Sigmoid colon (tissue), 7 donors: ENCODE measurements around the gene ZFYVE26. TPM values are rescaled to one million over a fixed set of nuclear protein-coding genes. Genes with fewer than 3 reads are reported as not detected.

Source experiments
- DNase-seq: peaks from one replicate; pipeline ENCODE4 v3.0.0-alpha.2; 2019
- H3K27ac ChIP-seq, 4 donors: fragments of 200-600 bp; sonication (generic); one replicate each; pipeline ENCODE4 v1.5.1; 2016 to 2019; ENCODE audit warnings: mild to moderate bottlenecking in 1 of 4
- H3K27me3 ChIP-seq, 3 donors: fragments of 200-600 bp; sonication (generic); one replicate each; pipeline ENCODE4 v1.5.1; 2019; ENCODE audit warnings: mild to moderate bottlenecking in 1 of 3
- H3K36me3 ChIP-seq, 4 donors: fragments of 200-600 bp; sonication (generic); one replicate each; pipeline ENCODE4 v1.5.1; 2016 to 2019
- H3K4me1 ChIP-seq, 4 donors: fragments of 200-600 bp; sonication (generic); one replicate each; pipeline ENCODE4 v1.5.1; 2017 to 2019
- H3K4me3 ChIP-seq, 4 donors: fragments of 200-600 bp; sonication (generic); one replicate each; pipeline ENCODE4 v1.5.1; 2017 to 2019; ENCODE audit warnings: mild to moderate bottlenecking in 2 of 4, moderate library complexity in 1 of 4
- H3K9me3 ChIP-seq, 4 donors: fragments of 200-600 bp in 3 of 4; sonication (generic) in 3 of 4; one replicate each; pipeline versions ENCODE4 v1.5.1 to v1.6.1; 2013 to 2019
- EP300 ChIP-seq, 4 donors: sonication (generic); formaldehyde crosslinking; IDR thresholded peaks; one replicate each; pipeline ENCODE4 v1.6.1; 2017; ENCODE audit warnings: antibody characterized with exemption in 4 of 4
- POLR2A ChIP-seq, 2 donors: fragments of 450-650 bp; IDR thresholded peaks; one replicate each; pipeline ENCODE4 v1.6.1; 2016; ENCODE audit warnings: antibody characterized with exemption in 2 of 2, mild to moderate bottlenecking in 2 of 2, moderate library complexity in 2 of 2
- POLR2AphosphoS5 ChIP-seq, 4 donors: sonication (generic); formaldehyde crosslinking; IDR thresholded peaks; one replicate each; pipeline ENCODE4 v1.6.1; 2017; ENCODE audit warnings: antibody characterized with exemption in 4 of 4
- WGBS, 2 donors: extraction: QIAGEN DNeasy Blood & Tissue Kit; methylation state at CpG; one replicate each; pipeline ENCODE4 v1.1.7; 2013; 5-methylcytosine and 5-hydroxymethylcytosine counted together
- intact Hi-C: fragments of 100-400 bp; cut with DNase I; formaldehyde crosslinking; loops from one replicate; pipeline ENCODE4 v1.15.1; 2023
- polyA plus RNA-seq, 3 donors: library from polyadenylated mRNA; stranded (reverse); fragments of 200-250 nt; gene quantifications; one replicate each; pipeline ENCODE4 v1.2.3, GENCODE V29; 2013
- total RNA-seq, 4 donors: library from RNA; depleted of rRNA; stranded (reverse); fragments of >200 nt; gene quantifications; one replicate each; pipeline ENCODE4 v1.1.0, GENCODE V29; 2016
- TF ChIP-seq, protein P1 (sequence below), 4 experiments: fragments of 450-650 bp in 3 of 4; fragments of 200-600 bp in 1 of 4; IDR thresholded peaks; one replicate each; pipeline ENCODE4 v1.5.1; 2016 to 2019; ENCODE audit warnings: antibody characterized with exemption in 4 of 4, mild to moderate bottlenecking in 3 of 4, moderate library complexity in 2 of 4
- donor health status: healthy with polysubstance abuse.
- donor health status: Bipolar disorder and iron deficiency.
- donor health status: healthy.

ZFYVE26 gene
- total and polyA plus RNA-seq, 7 donors: 1.8 to 48.7 (median 16.6) TPM

DNA sequence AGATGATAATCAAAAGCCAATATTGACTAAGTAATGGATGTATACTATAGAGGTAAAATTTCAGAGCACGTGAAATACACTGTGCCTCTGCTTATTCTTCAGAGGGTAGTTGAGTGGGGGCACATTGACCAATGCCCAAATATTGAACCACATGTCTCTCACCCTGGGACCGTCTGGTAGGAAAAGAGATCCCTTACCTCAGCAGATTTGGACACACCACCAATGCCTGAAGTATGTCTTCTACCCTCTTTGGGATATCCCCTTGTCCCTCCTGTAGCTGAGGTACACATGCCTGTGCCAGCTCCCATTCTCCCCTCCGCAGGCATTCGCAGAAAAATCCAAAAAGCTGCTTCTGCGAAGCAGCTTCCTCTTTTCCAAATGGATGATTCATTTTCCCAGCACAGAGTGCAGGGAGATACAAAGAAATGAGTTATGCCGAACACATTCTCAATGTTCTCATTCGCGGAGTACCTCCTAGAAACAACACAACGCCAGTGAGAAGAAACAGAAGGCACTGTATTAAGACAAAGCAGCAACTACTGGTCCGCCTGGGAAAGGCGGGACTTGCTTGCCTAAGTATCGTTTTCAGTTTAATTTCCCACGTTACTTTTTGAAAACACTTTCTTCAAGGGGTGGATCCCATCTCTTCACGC, 691 bp downstream of the ZFYVE26 start:
- Histone ChIP-seq H3K27me3 (no peaks in the 10 kb centered on the region), H3K27ac (peak overlapping the region; percentile 80 to 84 (median 82)), H3K9me3 (no peaks in the 10 kb centered on the region), H3K4me3 (peak overlapping the region; percentile 71 to 87 (median 74)), H3K36me3 (peaks cover 0 to 30% (median 3%) of the 10 kb centered on the region in 4 donors), H3K4me1 (peaks cover 0 to 30% (median 26%) of the 10 kb centered on the region in 4 donors)
- TF ChIP-seq, protein P1, sequence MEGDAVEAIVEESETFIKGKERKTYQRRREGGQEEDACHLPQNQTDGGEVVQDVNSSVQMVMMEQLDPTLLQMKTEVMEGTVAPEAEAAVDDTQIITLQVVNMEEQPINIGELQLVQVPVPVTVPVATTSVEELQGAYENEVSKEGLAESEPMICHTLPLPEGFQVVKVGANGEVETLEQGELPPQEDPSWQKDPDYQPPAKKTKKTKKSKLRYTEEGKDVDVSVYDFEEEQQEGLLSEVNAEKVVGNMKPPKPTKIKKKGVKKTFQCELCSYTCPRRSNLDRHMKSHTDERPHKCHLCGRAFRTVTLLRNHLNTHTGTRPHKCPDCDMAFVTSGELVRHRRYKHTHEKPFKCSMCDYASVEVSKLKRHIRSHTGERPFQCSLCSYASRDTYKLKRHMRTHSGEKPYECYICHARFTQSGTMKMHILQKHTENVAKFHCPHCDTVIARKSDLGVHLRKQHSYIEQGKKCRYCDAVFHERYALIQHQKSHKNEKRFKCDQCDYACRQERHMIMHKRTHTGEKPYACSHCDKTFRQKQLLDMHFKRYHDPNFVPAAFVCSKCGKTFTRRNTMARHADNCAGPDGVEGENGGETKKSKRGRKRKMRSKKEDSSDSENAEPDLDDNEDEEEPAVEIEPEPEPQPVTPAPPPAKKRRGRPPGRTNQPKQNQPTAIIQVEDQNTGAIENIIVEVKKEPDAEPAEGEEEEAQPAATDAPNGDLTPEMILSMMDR (IDR thresholded peaks at IDR 0.05): no peak
- no peak for TF ChIP-seq POLR2AphosphoS5 (IDR thresholded peaks at IDR 0.05)
- TF ChIP-seq POLR2A (IDR thresholded peaks at IDR 0.05): no peak
- 6 to 9% methylated on average over 14 of the region's 14 CpGs for WGBS, 2 donors
- intact Hi-C loops: no loop called here
- DNase-seq: no peak

DNA sequence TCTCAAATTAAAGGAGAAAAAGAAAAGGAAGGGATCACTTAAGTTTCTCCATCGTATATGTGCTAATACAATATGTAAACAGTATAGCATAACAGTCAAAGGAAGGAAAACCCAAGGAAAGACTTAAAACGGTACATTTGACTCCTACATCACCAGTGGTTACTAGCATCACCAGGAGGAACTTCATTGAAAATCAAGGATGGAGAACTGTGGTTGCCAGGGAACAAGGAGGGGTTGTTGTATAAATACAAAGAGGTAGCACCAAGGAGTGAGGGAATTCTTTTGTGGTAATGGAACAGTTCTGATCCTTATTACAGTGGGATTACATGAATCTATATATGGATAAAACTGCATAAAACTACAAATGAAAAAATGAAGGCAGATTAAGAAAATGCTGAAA, 1.6 kb downstream of the ZFYVE26 start:
- peaks cover 0 to 22% (median 20%) of the 10 kb centered on the region in 4 donors for H3K4me1 ChIP-seq
- no peaks in the 10 kb centered on the region for H3K27me3 ChIP-seq
- WGBS, 2 donors: 60 to 69% methylated on average over 2 of the region's 2 CpGs
- H3K36me3 ChIP-seq: peaks cover 0 to 38% (median 6%) of the 10 kb centered on the region in 4 donors
- no peak for DNase-seq
- TF ChIP-seq POLR2AphosphoS5 (IDR thresholded peaks at IDR 0.05): no peak
- TF ChIP-seq, protein P1 (IDR thresholded peaks at IDR 0.05): no peak
- TF ChIP-seq EP300 (IDR thresholded peaks at IDR 0.05): no peak
- TF ChIP-seq POLR2A (IDR thresholded peaks at IDR 0.05): no peak
- no peak overlapping the region for H3K4me3 ChIP-seq
- no peaks in the 10 kb centered on the region for H3K9me3 ChIP-seq
- H3K27ac ChIP-seq: no peak overlapping the region
- intact Hi-C loops: no loop called here

DNA sequence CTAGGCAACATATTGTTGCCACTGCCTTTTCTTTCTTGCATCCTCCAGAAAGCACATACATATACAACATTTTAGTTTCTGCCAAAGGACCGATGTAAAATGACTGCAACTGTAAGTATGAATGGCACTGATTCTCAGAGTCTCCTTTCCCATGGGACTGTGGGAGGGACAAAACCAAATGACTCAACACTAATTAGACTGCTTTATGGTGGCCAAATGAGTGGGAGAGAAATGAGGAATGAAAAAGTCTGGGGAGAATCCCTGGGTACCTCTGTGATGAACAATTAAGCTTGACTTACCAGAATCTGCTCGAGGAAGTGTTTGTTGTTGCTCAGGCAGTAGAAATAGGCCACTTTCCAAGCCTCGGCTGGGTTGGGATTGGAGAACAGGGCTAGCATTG, 10.1 kb downstream of the ZFYVE26 start:
- no peak overlapping the region for H3K4me3 ChIP-seq
- no peaks in the 10 kb centered on the region for H3K9me3 ChIP-seq
- 80 to 84% methylated on average over 3 of the region's 3 CpGs for WGBS, 2 donors
- no peak overlapping the region for H3K27ac ChIP-seq
- DNase-seq: no peak
- intact Hi-C loops: no loop called here
- peaks cover 43 to 99% (median 67%) of the 10 kb centered on the region in 4 donors for H3K36me3 ChIP-seq
- no peaks in the 10 kb centered on the region for H3K4me1 ChIP-seq
- TF ChIP-seq EP300 (IDR thresholded peaks at IDR 0.05): no peak
- TF ChIP-seq, protein P1 (IDR thresholded peaks at IDR 0.05): no peak
- no peak for TF ChIP-seq POLR2A (IDR thresholded peaks at IDR 0.05)
- no peak for TF ChIP-seq POLR2AphosphoS5 (IDR thresholded peaks at IDR 0.05)
- H3K27me3 ChIP-seq: no peaks in the 10 kb centered on the region

DNA sequence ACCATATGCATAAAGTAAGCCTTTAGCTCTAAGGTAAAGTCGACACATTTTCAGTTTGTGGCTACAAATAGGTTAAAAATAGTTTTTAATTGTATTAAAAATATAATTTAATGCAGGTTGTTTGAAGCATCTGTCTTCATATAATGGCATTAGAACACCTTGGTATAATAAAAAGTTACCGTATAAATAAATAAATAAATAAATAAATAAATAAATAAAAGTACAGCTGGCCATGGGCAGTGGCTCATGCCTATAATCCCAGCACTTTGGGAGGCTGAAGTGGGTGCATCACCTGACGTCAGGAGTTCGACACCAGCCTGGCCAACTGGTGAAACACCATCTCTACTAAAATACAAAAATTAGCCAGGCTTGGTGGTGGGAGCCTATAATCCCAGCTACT, 15.6 kb downstream of the ZFYVE26 start:
- H3K4me3 ChIP-seq: no peak overlapping the region
- H3K27me3 ChIP-seq: no peaks in the 10 kb centered on the region
- H3K36me3 ChIP-seq: peaks cover 38 to 100% (median 61%) of the 10 kb centered on the region in 4 donors
- no peak overlapping the region for H3K27ac ChIP-seq
- intact Hi-C loops: no loop called here
- no peak for DNase-seq
- H3K4me1 ChIP-seq: no peaks in the 10 kb centered on the region
- H3K9me3 ChIP-seq: no peaks in the 10 kb centered on the region
- WGBS, 2 donors: 96 to 97% methylated on average over 4 of the region's 4 CpGs
- TF ChIP-seq, protein P1 (IDR thresholded peaks at IDR 0.05): no peak
- TF ChIP-seq POLR2A (IDR thresholded peaks at IDR 0.05) (no peak), EP300 (IDR thresholded peaks at IDR 0.05) (no peak), POLR2AphosphoS5 (IDR thresholded peaks at IDR 0.05) (no peak)

DNA sequence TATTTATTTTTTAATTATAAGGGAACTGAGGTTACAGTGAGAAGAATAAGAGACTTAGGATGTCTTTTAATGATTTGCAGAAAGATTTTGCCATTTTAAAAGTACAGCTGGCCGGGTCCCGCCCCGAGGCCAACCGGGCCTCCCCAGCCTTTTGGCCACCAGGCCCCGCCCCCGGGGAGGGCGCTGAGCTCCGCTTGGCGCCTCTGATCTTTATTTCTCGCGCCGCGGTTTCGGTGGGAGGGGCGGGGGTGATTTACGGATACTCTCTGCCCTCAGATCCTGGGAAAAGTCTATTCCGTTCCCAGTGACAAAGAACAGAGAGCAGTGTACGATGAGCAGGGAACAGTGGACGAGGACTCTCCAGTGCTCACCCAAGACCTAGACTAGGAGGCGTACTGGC, 17.7 kb downstream of the ZFYVE26 start:
- Histone ChIP-seq H3K4me1 (no peaks in the 10 kb centered on the region), H3K27ac (peak overlapping the region in 1 of 4 donors; percentile 39), H3K36me3 (peaks cover 32 to 100% (median 56%) of the 10 kb centered on the region in 4 donors), H3K4me3 (no peak overlapping the region), H3K9me3 (no peaks in the 10 kb centered on the region), H3K27me3 (no peaks in the 10 kb centered on the region)
- intact Hi-C loops: no loop called here
- DNase-seq: no peak
- WGBS, 2 donors: 92 to 96% methylated on average over 20 of the region's 20 CpGs
- no peak for TF ChIP-seq POLR2AphosphoS5 (IDR thresholded peaks at IDR 0.05)
